ENCODE results near the gene CDK14.

Gene CDK14

GRCh38 chr7:91034459-91035368 lies 438.6 kb downstream of the CDK14 start:
- no peak for DNase-seq

GRCh38 chr7:91039033-91039432 lies 442.9 kb downstream of the CDK14 start:
- DNase-seq: no peak

- DNase-seq: no peak
Observed at GRCh38 chr7:91041141-91041540, 445.0 kb downstream of the CDK14 start.

DNA sequence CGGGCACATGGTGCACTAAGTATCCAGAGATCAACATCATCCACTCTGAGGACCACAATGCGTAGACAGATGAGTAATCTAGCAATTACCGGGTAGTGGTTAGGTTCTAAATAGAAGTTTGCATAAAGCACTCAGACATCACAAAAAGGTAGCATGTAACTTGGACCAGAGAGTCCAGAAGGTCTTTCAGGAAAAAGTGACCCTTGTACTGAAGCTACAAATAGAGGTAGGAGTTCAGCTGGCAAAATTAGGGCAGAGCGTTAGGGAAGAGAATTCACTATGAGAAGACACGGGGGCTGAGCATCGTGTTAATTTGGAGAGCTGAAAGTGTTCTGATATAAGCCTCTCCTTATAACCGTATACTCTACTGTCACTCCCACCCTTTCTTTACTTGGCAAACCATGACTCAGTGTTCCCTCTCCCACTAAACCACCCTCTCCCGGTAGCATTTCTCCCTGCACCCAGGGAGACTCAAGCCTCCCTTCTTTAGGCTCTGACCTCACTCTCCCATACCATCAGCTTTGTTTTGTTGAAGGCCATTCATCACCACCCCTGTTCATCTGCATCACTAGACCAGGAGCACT lies 445.9 kb downstream of the CDK14 start:
- no peak for DNase-seq

- no peak for DNase-seq
Observed at GRCh38 chr7:91043186-91043585, 447.1 kb downstream of the CDK14 start.

DNA sequence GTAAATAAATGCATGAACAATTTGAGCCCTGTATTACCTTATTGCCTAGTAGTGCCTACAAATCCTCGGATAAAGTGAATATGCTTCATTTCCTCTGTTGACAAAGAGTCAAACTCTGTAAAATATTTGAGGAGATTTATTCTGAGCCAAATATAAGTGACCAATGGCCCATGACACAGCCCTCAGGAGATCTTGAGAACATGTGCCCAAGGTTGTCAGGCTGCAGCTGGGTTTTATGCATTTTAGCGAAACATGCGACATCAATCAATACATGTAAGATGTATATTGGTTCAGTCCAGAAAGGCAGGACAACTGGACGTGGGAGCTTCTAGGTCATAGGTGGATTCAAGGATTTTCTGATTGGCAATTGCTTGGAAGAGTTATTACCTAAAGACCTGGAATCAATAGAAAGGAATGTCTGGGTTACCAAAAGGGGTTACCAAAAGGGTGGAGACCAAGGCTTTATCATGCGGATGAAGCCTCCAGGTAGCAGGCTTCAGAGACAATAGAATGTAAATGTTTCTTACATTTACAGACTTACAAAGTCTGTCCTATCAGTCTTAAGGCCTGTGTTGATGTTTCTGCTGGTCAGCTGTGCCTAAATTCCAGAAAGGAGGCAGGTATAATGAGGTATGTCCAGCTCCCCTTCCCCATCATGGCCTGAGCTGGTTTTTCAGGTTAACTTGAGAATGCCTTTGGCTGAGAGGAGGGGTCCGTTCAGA lies 448.0 kb downstream of the CDK14 start:
- DNase-seq: no peak

- DNase-seq: no peak
Observed at GRCh38 chr7:91045606-91046005, 449.5 kb downstream of the CDK14 start.

- no peak for DNase-seq
Observed at GRCh38 chr7:91046322-91047089, 450.4 kb downstream of the CDK14 start.

- no peak for DNase-seq
Observed at GRCh38 chr7:91047636-91048035, 451.5 kb downstream of the CDK14 start.

- DNase-seq: no peak
Observed at GRCh38 chr7:91050677-91051076, 454.6 kb downstream of the CDK14 start.

DNA sequence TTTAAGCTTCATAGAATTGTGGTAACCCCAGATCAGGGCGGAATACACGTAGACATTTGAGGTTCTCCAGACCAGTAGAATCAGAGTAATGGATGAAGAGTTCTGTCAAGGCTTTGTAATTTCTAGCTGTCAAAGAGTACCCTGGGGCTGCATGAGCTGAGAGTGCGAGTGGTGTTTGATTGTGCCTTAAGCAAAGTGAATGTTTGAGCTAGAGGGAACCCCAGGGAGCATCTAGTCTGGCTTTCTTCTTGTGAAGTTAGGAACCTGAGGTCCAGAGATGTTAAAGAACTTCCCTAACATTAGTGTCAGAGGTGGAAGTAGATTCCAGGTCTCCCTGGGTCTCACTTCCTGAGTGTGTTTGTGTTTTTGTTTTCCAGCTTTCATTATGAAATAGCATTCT lies 455.8 kb downstream of the CDK14 start:
- no peak for DNase-seq

- no peak for DNase-seq
Observed at GRCh38 chr7:91054374-91054773, 458.3 kb downstream of the CDK14 start.

GRCh38 chr7:91055219-91055618 lies 459.1 kb downstream of the CDK14 start:
- DNase-seq: no peak

DNA sequence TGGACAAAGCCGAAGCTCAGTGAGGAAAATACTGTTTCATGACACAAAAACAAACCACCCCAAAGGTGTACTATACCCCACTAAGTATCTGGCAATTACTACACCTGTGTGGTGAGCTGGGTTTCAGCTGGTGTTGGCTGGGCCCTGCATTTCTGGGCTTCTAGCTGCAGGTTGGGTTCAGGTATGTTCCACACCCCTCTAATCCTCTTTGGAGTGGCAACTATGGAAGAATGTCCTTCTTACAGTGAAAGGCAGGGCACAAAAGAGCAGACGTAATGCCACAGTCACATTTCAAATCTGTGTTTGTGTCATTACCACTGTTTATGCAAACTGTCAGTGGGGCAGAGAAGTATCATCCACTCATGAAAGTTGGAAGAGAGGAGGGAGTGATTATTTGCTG lies 466.6 kb downstream of the CDK14 start:
- no peak for DNase-seq

DNA sequence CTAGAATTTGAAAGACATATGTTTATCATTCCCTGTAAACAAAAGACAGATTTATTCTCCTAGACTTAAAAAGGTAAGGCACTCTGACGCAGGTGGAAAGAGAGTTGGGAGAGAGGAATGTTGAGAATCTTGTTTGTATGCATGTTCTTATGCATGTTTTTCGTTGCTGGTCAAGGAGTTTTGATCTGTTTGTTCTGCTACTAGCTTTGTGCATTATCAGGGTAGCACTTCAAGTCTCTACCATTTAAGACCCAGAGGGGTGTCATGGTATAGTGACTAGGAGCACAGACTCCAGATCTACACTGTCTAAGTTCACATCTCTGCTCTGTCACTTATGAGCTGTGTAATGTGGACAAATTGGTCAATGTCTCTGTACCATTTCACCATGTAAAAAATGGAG lies 467.9 kb downstream of the CDK14 start:
- no peak for DNase-seq

- no peak for DNase-seq
Observed at GRCh38 chr7:91064938-91065337, 468.8 kb downstream of the CDK14 start.

DNA sequence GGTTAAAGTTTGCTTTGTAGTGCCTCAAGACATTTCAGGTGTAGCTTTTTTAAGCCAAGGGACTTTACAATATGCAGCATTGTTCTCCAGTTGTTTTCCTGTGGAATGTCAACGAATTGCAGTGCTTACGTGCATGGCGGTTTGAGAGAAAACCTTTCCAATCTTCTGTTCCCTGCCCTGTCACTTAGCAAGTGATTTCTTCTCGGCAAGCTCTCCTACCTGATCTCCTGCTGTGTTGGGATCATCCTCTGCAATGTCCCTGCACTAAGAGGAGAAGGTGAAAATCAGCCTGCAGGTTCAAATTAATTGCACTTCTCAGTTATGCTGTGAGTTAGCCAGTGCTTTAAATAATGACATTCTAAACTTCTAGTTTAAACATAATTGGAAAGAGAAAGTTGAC lies 470.5 kb downstream of the CDK14 start:
- no peak for DNase-seq

DNA sequence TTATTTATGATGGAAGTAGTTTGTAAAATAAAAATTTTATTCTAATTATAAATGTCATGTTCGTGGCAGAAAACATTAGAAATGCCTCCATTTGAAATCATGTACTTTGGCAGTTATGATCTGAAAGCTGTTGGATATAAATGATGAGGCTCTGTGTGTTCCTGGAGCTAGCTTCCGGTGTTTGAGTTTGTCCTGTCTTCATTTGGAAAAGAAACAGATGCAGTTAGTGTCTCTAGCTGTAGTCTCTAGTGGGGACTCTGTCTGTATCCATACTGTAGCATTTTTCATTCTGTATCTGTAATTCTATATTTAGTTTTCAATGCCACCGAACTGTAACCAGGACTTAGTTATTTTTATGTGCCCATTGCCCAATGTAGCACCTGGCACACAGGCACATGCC lies 471.1 kb downstream of the CDK14 start:
- no peak for DNase-seq

DNA sequence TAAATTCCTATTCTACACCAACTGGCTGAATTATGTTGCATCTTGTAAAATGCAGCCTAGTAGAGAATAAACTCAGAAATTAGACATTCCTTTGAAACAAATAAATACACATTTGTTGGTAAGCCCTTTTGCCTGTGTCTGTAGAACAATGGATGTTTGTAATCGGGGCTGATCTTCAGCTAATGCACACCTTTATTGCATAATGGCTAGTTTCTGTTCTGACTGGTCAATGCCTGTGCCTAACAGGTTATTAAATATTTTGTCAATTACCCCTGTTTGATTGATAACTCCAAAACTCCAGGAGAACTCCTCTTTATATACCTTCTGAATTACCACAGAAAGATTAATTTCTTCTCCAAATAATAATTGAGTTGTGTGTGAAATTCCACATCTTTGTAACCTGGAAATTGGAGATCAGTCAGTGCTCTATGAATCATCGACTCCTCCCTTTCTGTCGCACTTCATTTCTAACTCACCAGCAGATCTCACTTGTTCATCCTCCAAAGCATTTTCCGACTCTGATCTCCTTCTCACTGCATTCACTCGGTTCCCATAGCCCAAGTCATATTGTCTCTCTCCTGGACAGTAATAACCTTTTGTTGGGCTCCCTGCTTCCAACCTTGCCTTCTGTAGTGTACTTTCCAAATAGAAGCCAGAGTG lies 472.1 kb downstream of the CDK14 start:
- DNase-seq: no peak

GRCh38 chr7:91069146-91069545 lies 473.0 kb downstream of the CDK14 start:
- no peak for DNase-seq

GRCh38 chr7:91079487-91079886 lies 483.4 kb downstream of the CDK14 start:
- no peak for DNase-seq

GRCh38 chr7:91080351-91080750 lies 484.2 kb downstream of the CDK14 start:
- no peak for DNase-seq

- no peak for DNase-seq
Observed at GRCh38 chr7:91082038-91082437, 485.9 kb downstream of the CDK14 start.
